Thyroid gland (tissue), 4 donors: ENCODE data around the gene GPC6.

ENCODE experiments used
- POLR2A ChIP-seq, 2 donors: fragments of 450-650 bp; IDR thresholded peaks; one replicate each; pipeline ENCODE4 v1.6.1; 2017; ENCODE audit warnings: antibody characterized with exemption in 2 of 2, mild to moderate bottlenecking in 2 of 2, moderate library complexity in 1 of 2
- TF ChIP-seq, protein P1 (sequence below), 6 experiments: fragments of 200-600 bp in 3 of 6; fragments of 450-650 bp in 3 of 6; sonication (generic) in 3 of 6; IDR thresholded peaks; one replicate each; pipeline ENCODE4 v1.5.1; 2016 to 2019; ENCODE audit warnings: antibody characterized with exemption in 6 of 6, mild to moderate bottlenecking in 2 of 6, inconsistent platforms in 1 of 6, moderate library complexity in 1 of 6

DNA sequence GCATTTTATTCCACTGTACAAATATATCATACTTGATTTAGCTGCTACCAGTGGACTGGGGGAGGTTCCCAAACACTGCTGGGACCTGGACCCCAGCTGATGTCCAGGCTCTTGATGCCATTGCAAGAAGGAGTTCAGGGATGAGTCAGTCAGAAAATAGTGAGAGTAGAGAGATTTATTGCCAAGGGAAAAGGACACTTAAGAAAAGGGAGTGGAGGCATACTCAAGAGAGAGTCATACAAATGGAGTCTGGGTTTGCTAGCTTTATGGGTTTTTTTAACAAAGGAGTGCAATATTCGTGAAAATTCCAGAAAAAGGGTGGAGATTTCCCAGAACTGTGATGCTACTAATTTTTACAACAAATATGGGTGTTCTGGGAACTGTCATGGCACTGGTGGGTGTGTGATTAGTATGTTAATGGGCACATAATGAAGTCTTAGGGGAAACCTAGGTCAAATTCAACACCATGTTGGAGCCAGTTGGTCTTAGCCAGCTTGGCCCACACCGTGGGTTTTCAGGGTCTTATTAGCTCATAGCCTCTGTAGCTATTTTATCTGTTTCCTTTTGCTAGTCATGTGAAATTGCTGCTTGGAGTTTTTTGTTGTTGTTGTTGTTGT is 36.2 kb downstream of the GPC6 start:
- TF ChIP-seq POLR2A (IDR thresholded peaks at IDR 0.05), result no peak
- TF ChIP-seq, protein P1, sequence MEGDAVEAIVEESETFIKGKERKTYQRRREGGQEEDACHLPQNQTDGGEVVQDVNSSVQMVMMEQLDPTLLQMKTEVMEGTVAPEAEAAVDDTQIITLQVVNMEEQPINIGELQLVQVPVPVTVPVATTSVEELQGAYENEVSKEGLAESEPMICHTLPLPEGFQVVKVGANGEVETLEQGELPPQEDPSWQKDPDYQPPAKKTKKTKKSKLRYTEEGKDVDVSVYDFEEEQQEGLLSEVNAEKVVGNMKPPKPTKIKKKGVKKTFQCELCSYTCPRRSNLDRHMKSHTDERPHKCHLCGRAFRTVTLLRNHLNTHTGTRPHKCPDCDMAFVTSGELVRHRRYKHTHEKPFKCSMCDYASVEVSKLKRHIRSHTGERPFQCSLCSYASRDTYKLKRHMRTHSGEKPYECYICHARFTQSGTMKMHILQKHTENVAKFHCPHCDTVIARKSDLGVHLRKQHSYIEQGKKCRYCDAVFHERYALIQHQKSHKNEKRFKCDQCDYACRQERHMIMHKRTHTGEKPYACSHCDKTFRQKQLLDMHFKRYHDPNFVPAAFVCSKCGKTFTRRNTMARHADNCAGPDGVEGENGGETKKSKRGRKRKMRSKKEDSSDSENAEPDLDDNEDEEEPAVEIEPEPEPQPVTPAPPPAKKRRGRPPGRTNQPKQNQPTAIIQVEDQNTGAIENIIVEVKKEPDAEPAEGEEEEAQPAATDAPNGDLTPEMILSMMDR (IDR thresholded peaks at IDR 0.05), result no peak
